BE2C (cell line): ENCODE data around the gene EID2.

ENCODE experiments used
- DNase-seq: peaks from one replicate; pipeline ENCODE4 v3.0.0-alpha.2; 2020
- H3K27me3 ChIP-seq: fragments of 250-450 bp; sonication (Bioruptor Pico); 2 replicates; pipeline ENCODE4 v1.5.1; 2020; ENCODE audit warnings: mild to moderate bottlenecking
- H3K36me3 ChIP-seq: fragments of 250-450 bp; sonication (Bioruptor Pico); 2 replicates; pipeline ENCODE4 v1.5.1; 2020; ENCODE audit warnings: mild to moderate bottlenecking
- H3K4me1 ChIP-seq: fragments of 250-450 bp; sonication (Bioruptor Pico); 2 replicates; pipeline ENCODE4 v1.5.1; 2020
- H3K4me3 ChIP-seq: 2 replicates; pipeline ENCODE4 v1.5.1; 2011; ENCODE audit warnings: low read depth, low read length
- H3K9me3 ChIP-seq: fragments of 250-450 bp; sonication (Bioruptor Pico); 2 replicates; pipeline ENCODE4 v1.5.1; 2020
- TF ChIP-seq, protein P1 (sequence below): IDR thresholded peaks from 2 replicates; pipeline ENCODE4 v1.5.1; 2012; ENCODE audit warnings: mild to moderate bottlenecking, low read depth, low read length

EID2 gene

GRCh38 chr19:39554701-39555311 lies 14.8 kb upstream of the EID2 start:
- peaks cover 17% of the 10 kb centered on the region; the same call in 1 of the 2 replicates for H3K27me3 ChIP-seq
- DNase-seq = no peak
- no peaks in the 10 kb centered on the region for H3K9me3 ChIP-seq
- TF ChIP-seq, protein P1, sequence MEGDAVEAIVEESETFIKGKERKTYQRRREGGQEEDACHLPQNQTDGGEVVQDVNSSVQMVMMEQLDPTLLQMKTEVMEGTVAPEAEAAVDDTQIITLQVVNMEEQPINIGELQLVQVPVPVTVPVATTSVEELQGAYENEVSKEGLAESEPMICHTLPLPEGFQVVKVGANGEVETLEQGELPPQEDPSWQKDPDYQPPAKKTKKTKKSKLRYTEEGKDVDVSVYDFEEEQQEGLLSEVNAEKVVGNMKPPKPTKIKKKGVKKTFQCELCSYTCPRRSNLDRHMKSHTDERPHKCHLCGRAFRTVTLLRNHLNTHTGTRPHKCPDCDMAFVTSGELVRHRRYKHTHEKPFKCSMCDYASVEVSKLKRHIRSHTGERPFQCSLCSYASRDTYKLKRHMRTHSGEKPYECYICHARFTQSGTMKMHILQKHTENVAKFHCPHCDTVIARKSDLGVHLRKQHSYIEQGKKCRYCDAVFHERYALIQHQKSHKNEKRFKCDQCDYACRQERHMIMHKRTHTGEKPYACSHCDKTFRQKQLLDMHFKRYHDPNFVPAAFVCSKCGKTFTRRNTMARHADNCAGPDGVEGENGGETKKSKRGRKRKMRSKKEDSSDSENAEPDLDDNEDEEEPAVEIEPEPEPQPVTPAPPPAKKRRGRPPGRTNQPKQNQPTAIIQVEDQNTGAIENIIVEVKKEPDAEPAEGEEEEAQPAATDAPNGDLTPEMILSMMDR = no peak
- H3K36me3 ChIP-seq = no peaks in the 10 kb centered on the region
- no peak overlapping the region for H3K4me3 ChIP-seq
- no peaks in the 10 kb centered on the region for H3K4me1 ChIP-seq

GRCh38 chr19:39553082-39553652 lies 13.2 kb upstream of the EID2 start:
- Histone ChIP-seq H3K36me3 (no peaks in the 10 kb centered on the region), H3K4me3 (no peak overlapping the region), H3K27me3 (peaks cover 10% of the 10 kb centered on the region; the same call in 1 of the 2 replicates), H3K9me3 (no peaks in the 10 kb centered on the region), H3K4me1 (no peaks in the 10 kb centered on the region)
- TF ChIP-seq, protein P1 = no peak
- no peak for DNase-seq

DNA sequence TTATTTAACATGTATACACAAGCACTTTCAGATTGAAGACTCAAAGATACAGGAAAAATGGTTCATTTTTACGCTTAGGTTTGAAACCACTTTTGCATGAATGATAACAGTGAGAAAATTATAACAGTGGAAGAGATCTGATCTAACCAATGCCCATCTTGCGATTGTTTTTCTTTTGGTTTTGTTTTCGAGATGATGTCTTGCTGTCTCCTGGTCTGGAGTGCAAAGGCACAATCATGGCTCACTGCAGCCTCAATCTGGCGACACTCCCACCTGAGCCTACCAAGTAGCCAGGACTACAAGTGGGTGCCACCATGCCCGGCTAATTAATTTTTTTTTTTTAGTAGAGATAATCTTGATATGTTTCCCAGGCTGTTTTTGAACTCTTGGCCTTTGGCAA lies 10.2 kb upstream of the EID2 start:
- TF ChIP-seq, protein P1 = no peak
- DNase-seq = no peak
- Histone ChIP-seq H3K4me3 (no peak overlapping the region), H3K36me3 (no peaks in the 10 kb centered on the region), H3K27me3 (peaks cover 30% of the 10 kb centered on the region), H3K9me3 (no peaks in the 10 kb centered on the region; the same call in 1 of the 2 replicates), H3K4me1 (no peaks in the 10 kb centered on the region)

- no peaks in the 10 kb centered on the region for H3K4me1 ChIP-seq
- no peak for DNase-seq
- no peaks in the 10 kb centered on the region; the same call in 1 of the 2 replicates for H3K9me3 ChIP-seq
- H3K36me3 ChIP-seq = no peaks in the 10 kb centered on the region
- peaks cover 20% of the 10 kb centered on the region for H3K27me3 ChIP-seq
- TF ChIP-seq, protein P1 = no peak
- H3K4me3 ChIP-seq = no peak overlapping the region
Observed at GRCh38 chr19:39546599-39546998, 6.6 kb upstream of the EID2 start.

DNA sequence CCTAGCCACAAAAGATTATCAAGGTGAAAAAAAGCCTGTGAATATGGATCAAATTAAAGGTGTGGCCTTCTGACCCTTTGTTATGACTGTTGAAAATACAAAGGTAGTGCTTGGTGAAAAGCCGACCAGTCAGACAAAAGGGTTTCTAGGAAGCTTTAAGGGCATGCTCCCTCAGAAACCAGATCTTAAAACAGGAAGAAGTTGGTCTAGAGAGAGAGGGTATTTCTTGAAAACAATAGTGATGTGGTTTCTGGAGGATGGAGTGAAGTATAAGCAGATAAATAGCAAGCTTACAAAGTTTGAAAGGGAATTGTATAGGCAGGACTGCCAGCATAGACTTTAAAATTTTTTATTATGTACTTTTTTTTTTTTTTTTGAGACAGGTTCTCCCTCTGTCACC lies 5.0 kb upstream of the EID2 start:
- H3K4me1 ChIP-seq = no peaks in the 10 kb centered on the region
- H3K4me3 ChIP-seq = no peak overlapping the region
- no peak for DNase-seq
- H3K9me3 ChIP-seq = no peaks in the 10 kb centered on the region; the same call in 1 of the 2 replicates
- TF ChIP-seq, protein P1 = no peak
- peaks cover 20% of the 10 kb centered on the region for H3K27me3 ChIP-seq
- no peaks in the 10 kb centered on the region for H3K36me3 ChIP-seq

GRCh38 chr19:39544226-39544903 lies 4.4 kb upstream of the EID2 start:
- DNase-seq = no peak

More at GRCh38 chr19:39544226-39544903, 4.4 kb upstream of the EID2 start:
- peaks cover 20% of the 10 kb centered on the region for H3K27me3 ChIP-seq
- no peaks in the 10 kb centered on the region; the same call in 1 of the 2 replicates for H3K9me3 ChIP-seq
- H3K4me3 ChIP-seq = no peak overlapping the region
- TF ChIP-seq, protein P1 = no peak
- H3K4me1 ChIP-seq = no peaks in the 10 kb centered on the region
- no peaks in the 10 kb centered on the region for H3K36me3 ChIP-seq
